Psoas muscle (tissue), 8 donors: ENCODE data around the gene WNT5B. TPM values are rescaled to one million over a fixed set of nuclear protein-coding genes. Genes with fewer than 3 reads are reported as not detected.

ENCODE experiments used
- ATAC-seq, 4 donors: fragments of 200-7000 bp; cut with Tn5 transposase; one replicate each; pipeline ENCODE4 v1.9.1; 2020; ENCODE audit warnings: moderate library complexity in 3 of 4, mild to moderate bottlenecking in 2 of 4
- DNase-seq, 2 donors: peaks; one replicate each; pipeline ENCODE4 v3.0.0-alpha.2; 2020
- H3K27ac ChIP-seq: fragments of 200-600 bp; one replicate; pipeline ENCODE4 v1.8.0; 2022
- H3K27me3 ChIP-seq, 3 donors: fragments of 200-600 bp in 1 of 3; one replicate each; pipeline versions ENCODE4 v1.6.1 to v1.8.0; 2013 to 2022; ENCODE audit warnings: low read length in 2 of 3, mild to moderate bottlenecking in 2 of 3, moderate library complexity in 1 of 3; ENCODE audit not compliant: insufficient read depth in 3 of 3
- H3K36me3 ChIP-seq, 2 donors: fragments of 200-600 bp in 1 of 2; one replicate each; pipeline versions ENCODE4 v1.6.1 to v1.8.0; 2013 to 2022; ENCODE audit warnings: low read depth in 1 of 2, mild to moderate bottlenecking in 1 of 2, moderate library complexity in 1 of 2; ENCODE audit not compliant: insufficient read depth in 1 of 2
- H3K4me1 ChIP-seq: fragments of 200-600 bp; one replicate; pipeline ENCODE4 v1.8.0; 2022
- H3K4me3 ChIP-seq: fragments of 200-600 bp; one replicate; pipeline ENCODE4 v1.8.0; 2022; ENCODE audit warnings: mild to moderate bottlenecking
- H3K9me3 ChIP-seq: fragments of 200-600 bp; one replicate; pipeline ENCODE4 v1.8.0; 2022
- WGBS, 3 donors: extraction: QIAGEN DNeasy Blood & Tissue Kit; methylation state at CpG; one replicate each; pipeline versions ENCODE4 v1.1.6 to v1.1.7; 2013; 5-methylcytosine and 5-hydroxymethylcytosine counted together
- intact Hi-C, 2 donors: fragments of 100-400 bp; cut with DNase I; formaldehyde crosslinking; loops; one replicate each; pipeline versions ENCODE4 v1.11.0 to v1.14.2; 2022
- polyA plus RNA-seq, 3 donors: library from polyadenylated mRNA; stranded (reverse); fragments of 200-250 nt; gene quantifications; one replicate each; pipeline ENCODE4 v1.2.3, GENCODE V29; 2013
- total RNA-seq, 4 donors: library from RNA; stranded (reverse); fragmentation: NEBNext Ultra II Directional in 2 of 4; extraction: Animal tissue kit (Norgen Biotek cat#: 25700) in 2 of 4; gene quantifications; one replicate each; pipeline versions ENCODE4 v1.2.1 to v1.2.4, GENCODE V29; 2021 to 2023
- TF ChIP-seq, protein P1 (sequence below): fragments of 200-600 bp; IDR thresholded peaks from one replicate; pipeline ENCODE4 v1.8.0; 2022; ENCODE audit warnings: antibody characterized with exemption
- donor health status: healthy with polysubstance abuse.
- donor health status: DM: no; HTN: no; CAD: no; lungs with moderate emphysema.
- donor health status: Bipolar disorder and iron deficiency.
- donor health status: healthy.
- donor health status: DM: yes; HTN: yes; CAD: no.
- donor health status: DM: no; HTN: no; CAD: no.
- donor health status: DM: no; HTN: no; CAD: no.
- donor health status: DM: yes; HTN: yes; CAD: no.

WNT5B gene
- total and polyA plus RNA-seq, 7 donors = 0.43 to 4.8 (median 0.80) TPM

DNA sequence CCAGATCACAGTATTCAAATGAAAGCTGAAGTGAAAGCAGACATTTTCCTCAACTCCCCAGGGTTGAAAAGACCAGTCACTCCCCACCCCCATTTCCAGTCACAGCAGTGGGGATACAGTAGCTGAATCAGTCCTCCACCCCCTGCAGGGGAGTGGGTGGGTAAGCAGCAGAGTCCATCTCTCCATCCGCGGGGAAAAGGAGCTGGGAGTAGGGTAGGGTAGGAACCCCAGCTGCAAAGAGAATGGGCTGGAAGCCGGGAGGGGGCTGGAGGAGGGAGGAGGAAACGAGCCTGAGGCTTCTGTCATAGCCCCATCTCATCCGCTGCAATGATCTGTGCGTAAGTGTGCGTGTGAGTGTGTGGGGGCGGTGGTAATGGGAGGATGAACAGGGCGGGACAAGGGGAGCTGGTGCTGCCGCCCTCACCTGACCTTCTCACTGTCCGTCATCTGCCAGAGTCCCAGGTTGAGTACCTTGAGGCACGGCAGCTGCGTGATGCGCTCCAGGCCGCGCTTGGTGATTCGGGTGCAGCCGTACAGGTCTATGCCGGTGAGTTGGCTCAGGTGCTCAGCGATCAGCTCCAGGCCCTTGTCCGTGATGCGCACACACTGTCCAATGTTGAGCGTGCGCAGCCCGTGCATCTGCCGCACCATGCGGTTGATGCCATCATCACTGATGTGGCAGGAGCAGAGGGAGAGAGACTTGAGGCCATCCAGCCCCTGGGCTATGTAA, 36.4 kb upstream of the WNT5B start:
- Histone ChIP-seq H3K36me3 (no peaks in the 10 kb centered on the region), H3K4me1 (peaks cover 55% of the 10 kb centered on the region), H3K9me3 (no peaks in the 10 kb centered on the region), H3K27ac (peak overlapping the region; percentile 91), H3K27me3 (no peaks in the 10 kb centered on the region), H3K4me3 (peak overlapping the region; percentile 96)
- intact Hi-C loops = no loop called here
- ATAC-seq (no peak), DNase-seq (peak in 1 of 2 donors; percentile 60)
- TF ChIP-seq, protein P1, sequence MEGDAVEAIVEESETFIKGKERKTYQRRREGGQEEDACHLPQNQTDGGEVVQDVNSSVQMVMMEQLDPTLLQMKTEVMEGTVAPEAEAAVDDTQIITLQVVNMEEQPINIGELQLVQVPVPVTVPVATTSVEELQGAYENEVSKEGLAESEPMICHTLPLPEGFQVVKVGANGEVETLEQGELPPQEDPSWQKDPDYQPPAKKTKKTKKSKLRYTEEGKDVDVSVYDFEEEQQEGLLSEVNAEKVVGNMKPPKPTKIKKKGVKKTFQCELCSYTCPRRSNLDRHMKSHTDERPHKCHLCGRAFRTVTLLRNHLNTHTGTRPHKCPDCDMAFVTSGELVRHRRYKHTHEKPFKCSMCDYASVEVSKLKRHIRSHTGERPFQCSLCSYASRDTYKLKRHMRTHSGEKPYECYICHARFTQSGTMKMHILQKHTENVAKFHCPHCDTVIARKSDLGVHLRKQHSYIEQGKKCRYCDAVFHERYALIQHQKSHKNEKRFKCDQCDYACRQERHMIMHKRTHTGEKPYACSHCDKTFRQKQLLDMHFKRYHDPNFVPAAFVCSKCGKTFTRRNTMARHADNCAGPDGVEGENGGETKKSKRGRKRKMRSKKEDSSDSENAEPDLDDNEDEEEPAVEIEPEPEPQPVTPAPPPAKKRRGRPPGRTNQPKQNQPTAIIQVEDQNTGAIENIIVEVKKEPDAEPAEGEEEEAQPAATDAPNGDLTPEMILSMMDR = no peak
- WGBS, 3 donors = 34 to 53% (median 39%) methylated on average over 24 to 27 of the region's 27 CpGs

DNA sequence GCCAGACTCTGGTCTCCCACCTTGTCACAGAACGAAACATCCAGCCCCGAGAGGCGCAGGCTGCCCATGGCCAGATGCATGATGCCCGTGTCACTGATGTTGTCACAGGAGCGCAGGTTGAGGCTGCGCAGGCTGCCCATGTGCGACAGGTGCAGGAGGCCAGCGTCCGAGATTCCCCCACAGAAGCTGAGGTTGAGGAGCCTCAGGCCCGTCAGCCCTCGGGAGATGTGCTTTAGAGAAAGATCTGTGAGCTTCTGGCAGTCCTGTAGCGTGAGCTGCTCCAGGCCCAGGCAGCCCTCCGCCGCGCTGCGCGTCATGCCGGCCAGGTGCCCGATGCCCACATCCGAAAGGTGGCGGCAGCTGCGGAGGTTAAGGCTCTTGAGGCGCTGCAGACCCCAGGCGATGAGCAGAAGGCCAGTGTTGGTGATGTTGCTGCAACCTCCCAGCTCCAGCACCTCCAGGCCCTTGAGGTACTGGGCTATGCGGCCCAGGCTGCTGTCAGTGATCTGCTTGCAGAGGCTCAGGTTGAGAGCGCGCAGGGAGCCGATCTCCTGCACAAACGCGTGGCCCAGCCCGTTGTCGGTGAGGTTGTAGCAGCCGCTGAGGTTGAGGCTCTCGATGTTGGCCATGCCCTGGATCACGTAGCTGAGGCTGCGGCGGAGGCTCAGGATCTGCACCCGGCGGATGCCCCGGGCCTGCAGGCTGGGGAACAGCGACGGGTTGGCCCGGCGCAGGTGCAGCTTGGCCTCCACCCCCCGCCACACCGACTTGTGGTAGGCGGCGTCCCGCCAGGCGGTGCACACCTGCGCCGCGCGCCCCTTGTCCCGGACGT, 35.6 kb upstream of the WNT5B start:
- no peaks in the 10 kb centered on the region for H3K36me3 ChIP-seq
- ATAC-seq = peak; percentile 12 to 30 (median 16)
- TF ChIP-seq, protein P1 = no peak
- DNase-seq = peak; percentile 44 to 70
- no peaks in the 10 kb centered on the region for H3K27me3 ChIP-seq
- peak overlapping the region; percentile 91 for H3K27ac ChIP-seq
- intact Hi-C loops = no loop called here
- H3K4me3 ChIP-seq = peak overlapping the region; percentile 96
- H3K9me3 ChIP-seq = no peaks in the 10 kb centered on the region
- WGBS, 3 donors = 6 to 11% (median 10%) methylated on average over 46 to 56 of the region's 56 CpGs
- H3K4me1 ChIP-seq = peaks cover 50% of the 10 kb centered on the region

DNA sequence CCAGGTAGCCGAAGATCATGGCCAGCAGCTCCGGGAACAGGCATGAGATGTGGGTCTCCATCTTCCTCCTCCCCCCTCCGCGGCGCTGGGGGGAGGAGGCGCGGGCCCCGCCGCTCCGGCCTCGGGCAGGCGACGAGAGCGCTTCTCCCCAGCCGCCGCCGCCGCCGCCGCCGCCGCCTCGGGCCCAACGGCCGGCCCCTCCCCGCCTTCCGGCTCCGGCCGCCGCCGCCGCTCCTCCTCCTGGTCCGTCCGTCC, 35.1 kb upstream of the WNT5B start:
- 0% methylated on average over 34 of the region's 34 CpGs; no CpG with 5 or more reads in 2 of the 3 donors for WGBS, 3 donors
- ATAC-seq (peak in 2 of 4 donors; percentile 72 to 73), DNase-seq (no peak)
- intact Hi-C loops = no loop called here
- Histone ChIP-seq H3K36me3 (no peaks in the 10 kb centered on the region), H3K9me3 (no peaks in the 10 kb centered on the region), H3K4me3 (peak overlapping the region; percentile 96), H3K27me3 (no peaks in the 10 kb centered on the region), H3K4me1 (peaks cover 46% of the 10 kb centered on the region), H3K27ac (peak overlapping the region; percentile 91)
- TF ChIP-seq, protein P1 = no peak

DNA sequence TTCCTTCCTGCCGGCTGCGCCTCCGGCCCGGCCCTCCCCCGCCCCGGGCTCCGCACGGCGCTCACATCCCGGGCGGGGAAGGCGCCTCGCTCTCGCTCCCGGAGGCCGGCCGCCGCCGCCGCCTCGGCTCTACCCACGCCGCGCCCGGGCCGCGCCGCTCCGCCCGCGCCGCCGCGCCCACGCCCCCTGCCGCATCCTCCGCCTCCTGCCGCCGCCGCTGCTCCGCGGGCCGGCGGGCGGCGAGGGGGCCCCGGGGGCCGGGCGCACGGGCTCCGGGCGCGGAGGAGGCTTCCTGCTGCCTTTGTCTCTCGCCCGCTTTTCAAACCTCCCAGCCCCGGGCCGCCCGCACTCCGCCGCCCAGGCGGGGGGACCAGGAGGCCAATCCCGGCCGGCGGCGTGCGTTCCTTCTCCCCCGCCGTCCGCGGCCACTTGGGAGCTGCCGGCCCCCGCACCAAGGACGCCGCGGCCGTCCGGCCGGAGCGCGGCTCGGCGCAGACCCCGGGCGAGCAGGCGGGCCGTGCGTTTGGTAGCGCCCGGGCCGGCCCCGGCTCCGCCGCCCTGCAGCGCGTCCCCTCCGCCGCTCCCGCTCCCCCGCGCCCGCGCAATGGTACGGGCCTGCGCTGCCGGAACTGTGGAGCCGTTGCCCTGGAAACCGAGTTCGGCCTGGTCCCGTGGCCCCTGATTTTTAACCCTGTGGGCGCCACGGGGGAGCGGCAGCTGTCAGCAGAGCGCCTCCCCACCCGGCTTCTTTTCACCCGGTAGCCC, 34.6 kb upstream of the WNT5B start, which contains the start of gene FBXL14:
TSS of gene FBXL14 (minus strand) at position 321 of the 765 bp plus-strand sequence. CDS start 515 bp downstream, outside the sequence.
- WGBS, 3 donors = 0% methylated on average over 19 to 115 of the region's 115 CpGs
- H3K4me1 ChIP-seq = peaks cover 46% of the 10 kb centered on the region
- no peaks in the 10 kb centered on the region for H3K9me3 ChIP-seq
- H3K27ac ChIP-seq = peak within 1 kb of the TSS; percentile 91
- intact Hi-C loops = no loop called here
- H3K27me3 ChIP-seq = no peaks in the 10 kb centered on the region
- DNase-seq (peak; percentile 92 to 95), ATAC-seq (peak; percentile 84 to 89 (median 85))
- H3K36me3 ChIP-seq = no peaks in the 10 kb centered on the region
- peak within 1 kb of the TSS; percentile 96 for H3K4me3 ChIP-seq
- TF ChIP-seq, protein P1 = no peak
